Natural killer cell (primary cell): ENCODE results near the gene SLC43A3. TPM values are rescaled to one million over a fixed set of nuclear protein-coding genes. Genes with fewer than 3 reads are reported as not detected.

ENCODE experiments used
- ATAC-seq, 3 donors: fragments of 150-1000 bp in 2 of 3; fragments of 200-7000 bp in 1 of 3; cut with Tn5 transposase; 1 replicate in 1 of 3; 2 replicates in 2 of 3; pipeline ENCODE4 v1.10.0; 2021; ENCODE audit warnings: mild to moderate bottlenecking in 2 of 3, moderate library complexity in 2 of 3
- DNase-seq, 2 donors: peaks; one replicate each; pipeline versions ENCODE4 v3.0.0 to v3.0.0-alpha.2; 2013 to 2021; ENCODE audit warnings: mixed read lengths in 1 of 2
- H3K27ac ChIP-seq: one replicate; pipeline ENCODE4 v1.5.1; 2013; ENCODE audit warnings: mild to moderate bottlenecking, low read length
- H3K27me3 ChIP-seq: one replicate; pipeline ENCODE4 v1.6.1; 2013; ENCODE audit warnings: low read length; ENCODE audit not compliant: control insufficient read depth, insufficient read depth
- H3K36me3 ChIP-seq: one replicate; pipeline ENCODE4 v1.6.1; 2013; ENCODE audit warnings: low read length; ENCODE audit not compliant: control insufficient read depth, insufficient read depth
- H3K4me1 ChIP-seq: one replicate; pipeline ENCODE4 v1.6.1; 2013; ENCODE audit warnings: low read length; ENCODE audit not compliant: control insufficient read depth, insufficient read depth
- H3K4me3 ChIP-seq: one replicate; pipeline ENCODE4 v1.5.1; 2013; ENCODE audit warnings: low read length
- H3K9me3 ChIP-seq: one replicate; pipeline ENCODE4 v1.6.1; 2013; ENCODE audit warnings: low read length; ENCODE audit not compliant: control insufficient read depth, insufficient read depth
- H3K27ac Mint-ChIP-seq, 2 donors: one replicate each; pipeline ENCODE4 v1.8.0; 2022; ENCODE audit warnings: mild to moderate bottlenecking in 2 of 2, mixed read lengths in 2 of 2, moderate library complexity in 1 of 2
- H3K27me3 Mint-ChIP-seq, 2 donors: one replicate each; pipeline ENCODE4 v1.8.0; 2022; ENCODE audit warnings: low read depth in 2 of 2, mixed read lengths in 2 of 2
- H3K36me3 Mint-ChIP-seq: one replicate; pipeline ENCODE4 v1.8.0; 2022; ENCODE audit warnings: mixed read lengths
- H3K4me1 Mint-ChIP-seq, 2 donors: one replicate each; pipeline ENCODE4 v1.8.0; 2022; ENCODE audit warnings: mixed read lengths in 2 of 2
- H3K4me3 Mint-ChIP-seq: one replicate; pipeline ENCODE4 v1.8.0; 2022; ENCODE audit warnings: mild to moderate bottlenecking, moderate library complexity, mixed read lengths
- H3K9me3 Mint-ChIP-seq, 2 donors: one replicate each; pipeline ENCODE4 v1.8.0; 2022; ENCODE audit warnings: mixed read lengths in 2 of 2
- WGBS: methylation state at CpG from one replicate; pipeline ENCODE4 v1.1.7; 2013; ENCODE audit warnings: missing lambda C conversion rate; ENCODE audit not compliant: insufficient coverage; 5-methylcytosine and 5-hydroxymethylcytosine counted together
- intact Hi-C: fragments of 100-400 bp; cut with micrococcal nuclease; formaldehyde crosslinking; loops from one replicate; pipeline ENCODE4 v1.14.2; 2022
- total RNA-seq, 4 donors: library from RNA; stranded (reverse); fragments of 120-200 nt in 1 of 4; gene quantifications; one replicate each; pipeline versions ENCODE4 v1.2.3 to v1.2.4, GENCODE V29; 2013 to 2022
- TF ChIP-seq, protein P1 (sequence below): fragments of 200-600 bp; IDR thresholded peaks from one replicate; pipeline ENCODE4 v1.8.0; 2022; ENCODE audit warnings: antibody characterized with exemption

The SLC43A3 gene
- total RNA-seq, 3 donors from 2014 or later (not counting 1 experiment from before 2014, with no cell fraction given): 17.0 to 22.2 (median 20.7) TPM

DNA sequence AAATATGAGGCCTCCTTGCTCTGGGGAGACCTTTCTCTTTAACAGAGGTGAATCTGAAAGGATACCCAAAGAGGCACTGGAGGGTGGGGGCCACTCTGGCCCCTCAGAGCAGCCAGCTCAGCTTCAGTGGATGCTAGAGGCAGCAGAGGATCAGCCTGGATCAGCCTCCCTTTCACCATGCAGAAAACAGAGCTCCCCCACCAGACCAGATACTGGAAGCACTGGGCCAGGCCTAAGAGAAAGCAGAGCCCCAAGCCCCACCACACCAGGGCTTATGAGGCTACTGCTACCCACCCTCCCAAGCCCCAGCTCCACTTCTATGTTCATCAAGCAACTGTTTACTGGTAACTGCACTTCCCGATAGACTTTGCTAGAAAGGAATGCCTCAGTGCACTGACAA lies 4.0 kb upstream of the SLC43A3 start:
- TF ChIP-seq, protein P1, sequence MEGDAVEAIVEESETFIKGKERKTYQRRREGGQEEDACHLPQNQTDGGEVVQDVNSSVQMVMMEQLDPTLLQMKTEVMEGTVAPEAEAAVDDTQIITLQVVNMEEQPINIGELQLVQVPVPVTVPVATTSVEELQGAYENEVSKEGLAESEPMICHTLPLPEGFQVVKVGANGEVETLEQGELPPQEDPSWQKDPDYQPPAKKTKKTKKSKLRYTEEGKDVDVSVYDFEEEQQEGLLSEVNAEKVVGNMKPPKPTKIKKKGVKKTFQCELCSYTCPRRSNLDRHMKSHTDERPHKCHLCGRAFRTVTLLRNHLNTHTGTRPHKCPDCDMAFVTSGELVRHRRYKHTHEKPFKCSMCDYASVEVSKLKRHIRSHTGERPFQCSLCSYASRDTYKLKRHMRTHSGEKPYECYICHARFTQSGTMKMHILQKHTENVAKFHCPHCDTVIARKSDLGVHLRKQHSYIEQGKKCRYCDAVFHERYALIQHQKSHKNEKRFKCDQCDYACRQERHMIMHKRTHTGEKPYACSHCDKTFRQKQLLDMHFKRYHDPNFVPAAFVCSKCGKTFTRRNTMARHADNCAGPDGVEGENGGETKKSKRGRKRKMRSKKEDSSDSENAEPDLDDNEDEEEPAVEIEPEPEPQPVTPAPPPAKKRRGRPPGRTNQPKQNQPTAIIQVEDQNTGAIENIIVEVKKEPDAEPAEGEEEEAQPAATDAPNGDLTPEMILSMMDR: no peak
- no peak overlapping the region for H3K27ac ChIP-seq
- no peaks in the 10 kb centered on the region for H3K36me3 ChIP-seq
- intact Hi-C loops: no loop called here
- H3K27me3 Mint-ChIP-seq: peaks cover 0 to 14% of the 10 kb centered on the region in 2 donors
- no peaks in the 10 kb centered on the region for H3K9me3 ChIP-seq
- H3K36me3 Mint-ChIP-seq: no peaks in the 10 kb centered on the region
- H3K27me3 ChIP-seq: no peaks in the 10 kb centered on the region
- peaks cover 25% of the 10 kb centered on the region for H3K4me1 ChIP-seq
- DNase-seq: no peak
- H3K27ac Mint-ChIP-seq: no peak overlapping the region
- H3K9me3 Mint-ChIP-seq: no peaks in the 10 kb centered on the region
- H3K4me3 Mint-ChIP-seq: no peak overlapping the region
- 94% methylated on average over 1 of the region's 1 CpG for WGBS
- H3K4me1 Mint-ChIP-seq: peaks cover 27 to 29% of the 10 kb centered on the region in 2 donors
- no peak overlapping the region for H3K4me3 ChIP-seq
- ATAC-seq: no peak

DNA sequence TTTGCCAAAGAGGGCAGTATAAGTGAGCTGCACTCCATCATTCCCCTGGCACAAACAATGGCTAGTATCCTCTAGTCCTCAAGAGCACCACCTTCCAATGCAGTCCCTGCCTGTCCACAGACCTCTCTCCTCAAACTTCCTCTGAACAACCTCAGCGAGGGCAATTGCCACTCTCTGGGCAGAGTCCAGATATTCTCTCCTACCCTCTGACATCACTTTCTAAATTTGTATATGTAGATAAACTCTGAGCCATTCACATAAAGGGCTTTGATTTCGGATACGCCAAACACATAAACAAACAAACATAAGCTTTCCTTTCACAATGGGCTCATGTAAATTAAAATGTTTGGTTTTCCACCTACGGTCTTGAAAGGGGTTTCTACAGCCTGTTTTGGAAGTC lies 3.0 kb upstream of the SLC43A3 start:
- H3K9me3 Mint-ChIP-seq: no peaks in the 10 kb centered on the region
- TF ChIP-seq, protein P1: no peak
- no peak overlapping the region for H3K4me3 ChIP-seq
- H3K36me3 Mint-ChIP-seq: no peaks in the 10 kb centered on the region
- peak overlapping the region in 1 of 2 donors; percentile 2 for H3K27ac Mint-ChIP-seq
- WGBS: 85% methylated on average over 3 of the region's 4 CpGs
- no peak overlapping the region for H3K4me3 Mint-ChIP-seq
- no peaks in the 10 kb centered on the region for H3K36me3 ChIP-seq
- peaks cover 0 to 8% of the 10 kb centered on the region in 2 donors for H3K27me3 Mint-ChIP-seq
- peaks cover 35% of the 10 kb centered on the region for H3K4me1 ChIP-seq
- ATAC-seq (no peak), DNase-seq (no peak)
- no peaks in the 10 kb centered on the region for H3K27me3 ChIP-seq
- no peak overlapping the region for H3K27ac ChIP-seq
- H3K9me3 ChIP-seq: no peaks in the 10 kb centered on the region
- H3K4me1 Mint-ChIP-seq: peaks cover 34 to 38% of the 10 kb centered on the region in 2 donors
- intact Hi-C loops: loop anchor here (5.0 kb wide), 1 partner anchor 93 kb away; the partner anchor contains the start of genes P2RX3 and SSRP1

DNA sequence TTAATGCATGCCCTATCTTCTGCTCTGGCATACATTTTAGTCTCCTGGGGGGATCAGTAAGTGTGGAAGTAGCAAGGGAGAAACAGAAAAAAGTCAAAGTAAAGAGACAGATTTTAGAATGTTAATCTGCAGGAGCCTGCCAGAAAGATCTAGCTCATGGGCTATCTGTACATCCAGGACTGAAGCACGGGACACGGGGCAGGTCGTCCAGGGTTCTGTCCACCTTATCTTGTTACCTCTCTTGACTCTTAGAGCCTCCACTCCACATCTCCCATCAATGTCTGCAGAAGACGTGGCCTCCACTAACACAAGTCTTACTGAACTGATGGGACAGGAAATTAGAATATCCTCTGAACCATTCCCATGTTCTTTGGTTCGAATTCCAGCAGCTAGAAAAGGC lies 1.7 kb upstream of the SLC43A3 start:
- no peak overlapping the region for H3K27ac Mint-ChIP-seq
- ATAC-seq (no peak), DNase-seq (no peak)
- H3K27me3 Mint-ChIP-seq: peaks cover 0 to 2% of the 10 kb centered on the region in 2 donors
- Histone ChIP-seq H3K4me3 (no peak overlapping the region), H3K4me1 (peaks cover 48% of the 10 kb centered on the region), H3K27ac (no peak overlapping the region), H3K9me3 (no peaks in the 10 kb centered on the region), H3K36me3 (no peaks in the 10 kb centered on the region), H3K27me3 (no peaks in the 10 kb centered on the region)
- H3K4me3 Mint-ChIP-seq: no peak overlapping the region
- H3K9me3 Mint-ChIP-seq: no peaks in the 10 kb centered on the region
- peaks cover 41 to 50% of the 10 kb centered on the region in 2 donors for H3K4me1 Mint-ChIP-seq
- intact Hi-C loops: loop anchor here (5.0 kb wide), 1 partner anchor 91 kb away; the partner anchor contains the start of genes P2RX3 and SSRP1
- 95% methylated on average over 5 of the region's 5 CpGs for WGBS
- H3K36me3 Mint-ChIP-seq: no peaks in the 10 kb centered on the region
- TF ChIP-seq, protein P1: no peak

DNA sequence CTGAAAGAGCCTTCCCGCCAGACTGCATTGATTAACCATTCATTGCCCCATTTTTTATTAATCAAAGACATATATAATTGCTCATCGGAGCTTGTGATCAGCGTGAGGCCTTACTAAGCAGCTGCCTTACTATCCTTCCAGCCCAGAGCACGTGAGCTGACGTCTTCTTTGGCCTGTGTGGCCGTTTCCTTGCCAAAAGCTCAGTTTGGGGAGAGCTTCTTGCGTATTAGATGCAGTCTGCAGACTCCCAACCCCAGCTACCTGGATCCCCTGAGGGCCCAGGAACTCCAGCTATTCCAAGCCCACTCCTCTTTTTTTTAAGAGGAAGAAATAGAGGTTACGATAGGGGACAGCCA lies 784 bp upstream of the SLC43A3 start:
- WGBS: 94% methylated on average over 7 of the region's 8 CpGs
- Mint-ChIP-seq H3K4me1 (peaks cover 43 to 54% of the 10 kb centered on the region in 2 donors), H3K4me3 (peak overlapping the region; percentile 91), H3K27me3 (peaks cover 0 to 6% of the 10 kb centered on the region in 2 donors), H3K36me3 (no peaks in the 10 kb centered on the region), H3K9me3 (no peaks in the 10 kb centered on the region), H3K27ac (peak overlapping the region; percentile 79 to 90)
- no peak overlapping the region for H3K4me3 ChIP-seq
- no peaks in the 10 kb centered on the region for H3K9me3 ChIP-seq
- no peaks in the 10 kb centered on the region for H3K36me3 ChIP-seq
- intact Hi-C loops: loop anchor here (5.0 kb wide), 1 partner anchor 90 kb away; the partner anchor contains the start of genes P2RX3 and SSRP1
- H3K4me1 ChIP-seq: peaks cover 48% of the 10 kb centered on the region
- no peak overlapping the region for H3K27ac ChIP-seq
- no peaks in the 10 kb centered on the region for H3K27me3 ChIP-seq
- ATAC-seq: no peak
- TF ChIP-seq, protein P1: no peak
- no peak for DNase-seq
